Mucosa of gallbladder (tissue), 1 donor: ENCODE data around the gene BIRC7. TPM values are rescaled to one million over a fixed set of nuclear protein-coding genes. Genes with fewer than 3 reads are reported as not detected.

Experiments
- DNase-seq: peaks from one replicate; pipeline ENCODE4 v3.0.0-alpha.2; 2020; ENCODE audit warnings: low spot score
- total RNA-seq: library from RNA; stranded (reverse); gene quantifications from one replicate; pipeline ENCODE4 v1.2.1, GENCODE V29; 2021
- donor health status: DM: no; HTN: no; CAD: no.

The BIRC7 gene
- total RNA-seq, 1 donor from 2014 or later: 0.14 TPM

GRCh38 chr20:63224412-63225081 lies 11.2 kb upstream of the BIRC7 start:
- DNase-seq: no peak

- DNase-seq: no peak
These were observed 10.6 kb upstream of the BIRC7 start for GRCh38 chr20:63225082-63225454.

- DNase-seq: no peak
These were observed 9.4 kb upstream of the BIRC7 start for GRCh38 chr20:63226042-63226943.

DNA sequence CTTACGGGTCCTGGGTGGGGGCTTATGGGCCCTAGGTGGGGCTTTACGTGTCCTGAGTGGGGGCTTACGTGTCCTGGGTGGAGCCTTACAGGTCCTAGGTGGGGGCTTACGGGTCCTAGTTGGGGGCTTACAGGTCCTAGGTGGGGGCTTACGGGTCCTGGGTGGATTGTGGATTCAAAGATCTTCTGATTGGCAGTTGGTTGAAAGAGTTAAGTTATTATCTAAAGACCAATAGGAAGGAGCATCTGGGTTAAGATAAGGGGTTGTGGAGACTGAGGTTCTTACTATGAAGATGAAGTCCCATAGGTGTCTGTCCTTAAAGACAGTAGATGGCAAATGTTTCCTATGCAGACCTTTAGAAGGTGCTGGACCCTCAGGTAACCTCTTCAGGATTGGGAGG lies 8.4 kb upstream of the BIRC7 start:
- no peak for DNase-seq

- DNase-seq: no peak
These were observed 6.9 kb upstream of the BIRC7 start for GRCh38 chr20:63228806-63229205.

GRCh38 chr20:63230800-63231268 lies 4.9 kb upstream of the BIRC7 start:
- DNase-seq: peak; percentile 38

DNA sequence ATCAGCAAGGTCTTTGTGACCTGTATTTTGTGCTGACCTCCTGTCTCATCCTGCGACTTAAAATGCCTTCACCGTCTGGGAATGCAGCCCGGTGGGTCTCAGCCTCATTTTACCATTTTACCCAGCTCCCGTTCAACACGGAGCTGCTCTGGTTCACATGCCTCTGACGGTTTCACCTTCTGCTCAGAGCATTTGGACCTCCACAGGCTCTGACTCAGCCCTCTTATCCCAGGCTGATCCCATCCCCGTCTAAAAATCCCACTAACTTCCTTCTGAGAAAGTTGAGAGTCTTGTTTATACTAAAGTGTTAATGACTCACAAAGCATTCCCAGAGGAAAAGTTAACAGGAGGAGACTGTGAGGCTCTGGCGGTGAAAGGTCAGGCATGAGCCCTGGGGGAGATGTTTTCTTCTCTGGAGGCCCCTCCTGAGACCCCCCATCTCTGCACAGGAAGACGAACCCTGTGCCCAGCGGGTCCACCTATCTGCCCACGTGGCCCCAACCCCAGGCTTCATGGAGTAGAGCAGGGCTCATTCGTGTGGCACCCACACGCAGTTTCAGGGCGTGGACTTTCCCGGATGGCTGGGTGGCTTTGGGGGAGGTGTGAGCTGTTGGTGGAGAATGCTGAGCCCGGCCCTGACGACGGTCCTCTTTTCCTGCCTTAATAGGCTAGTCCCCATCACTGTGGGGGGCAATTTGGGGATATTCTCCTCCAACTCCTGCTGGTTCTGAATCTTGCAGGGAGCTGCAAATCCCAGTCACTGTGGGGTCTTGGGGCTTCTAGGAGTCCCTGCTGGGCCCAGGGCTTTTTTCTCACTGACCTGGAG lies 3.3 kb upstream of the BIRC7 start:
- no peak for DNase-seq

DNA sequence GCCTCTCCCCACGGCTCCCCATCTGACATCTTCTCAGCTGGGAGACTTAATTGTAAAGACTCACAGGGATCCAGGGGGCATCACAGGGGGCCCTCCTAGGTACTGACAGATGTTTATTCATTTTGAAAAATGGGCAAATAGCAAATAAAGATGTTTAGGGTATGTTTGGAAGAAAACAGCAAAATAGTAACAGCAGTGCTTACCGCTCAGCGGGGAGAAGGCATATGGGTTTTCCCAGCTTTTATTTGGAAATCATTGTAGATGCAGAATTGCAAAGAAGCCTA lies 2.7 kb upstream of the BIRC7 start:
- no peak for DNase-seq

DNA sequence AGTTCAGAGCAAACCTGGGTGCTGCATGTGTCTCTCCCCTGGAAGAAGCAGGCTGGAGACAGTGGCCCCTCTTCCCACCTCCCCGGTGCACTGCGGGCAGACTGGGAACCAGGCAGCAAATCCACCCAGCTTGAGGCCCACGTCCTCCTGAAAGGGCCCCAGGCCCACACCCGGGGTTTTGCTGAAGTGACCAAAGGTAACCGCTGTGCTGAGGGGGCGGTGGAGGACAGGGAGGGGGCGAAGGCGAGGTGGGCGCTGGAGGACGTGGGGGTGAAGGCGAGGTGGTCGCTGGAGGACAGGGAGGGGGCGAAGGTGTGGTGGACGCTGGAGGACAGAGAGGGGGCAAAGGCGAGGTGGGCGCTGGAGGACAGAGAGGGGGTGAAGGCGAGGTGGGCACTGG lies 1.8 kb upstream of the BIRC7 start:
- DNase-seq: no peak

DNA sequence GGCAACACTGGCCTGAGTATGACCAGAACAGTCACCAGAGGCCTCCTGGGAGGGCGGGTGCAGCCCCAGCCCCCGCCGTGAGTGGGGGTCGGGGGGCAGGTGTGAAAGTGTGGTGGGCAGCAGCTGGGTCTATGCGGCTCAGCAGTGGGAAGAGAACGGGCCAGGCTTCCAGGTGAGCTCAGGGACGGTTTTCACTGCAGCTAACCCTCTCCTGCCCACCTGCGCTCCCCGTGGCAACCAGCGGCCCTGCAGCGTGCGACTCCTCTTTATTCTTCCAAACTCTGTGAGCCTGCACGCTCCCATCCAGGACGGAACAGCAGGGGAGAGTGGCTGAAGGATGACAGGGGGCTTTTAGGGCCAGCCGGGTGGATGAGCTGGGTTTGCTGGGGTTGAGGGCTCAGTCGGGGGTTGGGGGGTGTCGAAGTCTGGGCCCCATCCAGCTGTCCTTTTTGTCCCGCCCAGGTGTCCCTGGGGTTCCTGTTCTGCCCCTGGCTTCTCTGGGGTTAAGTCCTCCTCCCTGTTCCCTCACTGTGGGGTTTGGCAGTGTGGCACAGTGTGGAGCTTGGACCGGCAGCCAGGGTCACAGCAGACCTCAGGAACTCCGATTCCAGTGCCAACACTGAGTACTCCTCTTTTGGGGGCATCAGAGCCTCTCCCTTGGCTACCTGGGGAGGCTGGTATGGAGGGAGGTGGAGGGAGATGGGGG lies 859 bp upstream of the BIRC7 start:
- no peak for DNase-seq

DNA sequence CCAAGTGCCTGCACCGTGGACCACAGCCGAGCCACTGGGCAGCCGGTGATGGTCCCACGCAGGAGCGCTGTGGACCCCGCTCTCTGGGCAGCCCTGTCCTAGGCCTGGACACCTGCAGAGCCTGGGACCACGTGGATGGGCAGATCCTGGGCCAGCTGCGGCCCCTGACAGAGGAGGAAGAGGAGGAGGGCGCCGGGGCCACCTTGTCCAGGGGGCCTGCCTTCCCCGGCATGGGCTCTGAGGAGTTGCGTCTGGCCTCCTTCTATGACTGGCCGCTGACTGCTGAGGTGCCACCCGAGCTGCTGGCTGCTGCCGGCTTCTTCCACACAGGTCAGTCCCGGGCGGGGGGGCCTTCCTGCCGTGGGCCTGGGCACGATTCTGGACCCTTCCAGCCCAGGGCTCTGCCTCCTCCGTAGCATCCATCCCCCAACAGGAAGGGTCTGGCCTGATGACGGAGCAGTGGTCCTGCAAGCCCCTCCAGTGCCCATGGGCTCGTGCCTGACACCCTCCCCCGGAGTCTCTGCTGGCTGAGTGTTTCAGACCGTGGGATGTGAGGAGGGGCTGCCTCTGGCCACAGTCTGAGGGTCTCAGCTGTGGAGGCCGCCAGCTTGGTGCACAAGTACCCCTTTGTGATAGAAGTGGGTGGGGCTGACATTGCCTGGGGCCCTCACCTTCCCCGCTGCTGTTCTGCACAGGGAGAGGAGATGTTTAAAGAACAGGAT lies 572 bp downstream of the BIRC7 start:
- DNase-seq: no peak

DNA sequence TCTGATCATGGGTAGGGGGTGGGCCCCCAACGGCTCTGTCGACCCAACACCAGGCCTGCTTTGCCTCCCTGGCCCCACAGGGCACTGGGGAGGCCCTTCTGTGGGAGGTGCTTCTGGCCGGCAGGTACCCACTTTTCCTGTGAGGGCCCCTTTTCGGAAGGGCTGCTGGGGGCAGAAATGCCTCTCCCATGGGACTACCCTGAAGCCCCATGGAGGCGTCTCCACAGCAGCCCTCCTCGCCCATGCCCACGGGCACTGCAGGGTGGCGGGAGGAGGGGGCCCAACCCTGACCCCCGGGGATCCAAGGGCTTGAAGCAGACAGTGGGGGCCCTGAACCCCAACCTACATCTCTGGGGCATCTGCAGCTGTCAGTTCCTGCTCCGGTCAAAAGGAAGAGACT lies 2.3 kb downstream of the BIRC7 start:
- DNase-seq: no peak

GRCh38 chr20:63238514-63239125 lies 2.9 kb downstream of the BIRC7 start:
- DNase-seq: no peak

- DNase-seq: no peak
These were observed 3.7 kb downstream of the BIRC7 start for GRCh38 chr20:63239431-63239830.

DNA sequence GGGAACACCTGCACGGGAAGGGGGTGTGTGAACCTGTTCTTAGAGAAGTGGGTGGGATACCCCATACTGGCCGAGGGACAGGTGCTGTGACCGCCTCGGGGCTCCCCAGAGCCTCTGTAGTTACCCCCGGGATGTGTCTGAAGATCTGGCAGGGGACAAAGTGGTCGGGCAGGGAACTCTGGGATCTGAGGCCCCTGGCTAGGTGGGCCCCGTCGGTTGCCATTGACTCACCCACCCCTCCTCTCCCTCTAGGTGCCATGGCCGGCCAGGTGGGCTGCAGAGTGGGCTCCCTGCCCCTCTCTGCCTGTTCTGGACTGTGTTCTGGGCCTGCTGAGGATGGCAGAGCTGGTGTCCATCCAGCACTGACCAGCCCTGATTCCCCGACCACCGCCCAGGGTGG lies 4.3 kb downstream of the BIRC7 start:
- DNase-seq: no peak

DNA sequence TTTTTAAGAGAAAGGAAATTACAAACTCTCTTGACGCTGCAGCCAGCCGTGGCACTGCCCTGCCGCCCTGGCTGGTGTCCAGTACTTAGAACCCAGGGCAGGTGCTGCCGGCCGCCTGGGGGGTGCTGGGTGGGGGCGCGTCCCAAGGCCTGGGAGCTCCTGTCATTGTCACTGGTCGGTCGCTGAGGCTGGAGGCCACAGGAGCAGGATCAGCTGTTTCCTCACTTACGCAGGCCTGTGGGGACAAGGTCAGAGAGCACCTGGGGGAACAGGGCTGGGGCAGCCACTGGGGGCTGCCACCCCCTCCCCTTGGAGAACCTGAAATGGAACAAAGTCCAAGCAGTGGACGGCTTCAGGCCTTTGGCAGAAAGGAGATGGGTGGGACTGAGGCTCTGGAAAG lies 5.6 kb downstream of the BIRC7 start:
- DNase-seq: no peak

GRCh38 chr20:63242736-63243135 lies 7.0 kb downstream of the BIRC7 start:
- DNase-seq: no peak

DNA sequence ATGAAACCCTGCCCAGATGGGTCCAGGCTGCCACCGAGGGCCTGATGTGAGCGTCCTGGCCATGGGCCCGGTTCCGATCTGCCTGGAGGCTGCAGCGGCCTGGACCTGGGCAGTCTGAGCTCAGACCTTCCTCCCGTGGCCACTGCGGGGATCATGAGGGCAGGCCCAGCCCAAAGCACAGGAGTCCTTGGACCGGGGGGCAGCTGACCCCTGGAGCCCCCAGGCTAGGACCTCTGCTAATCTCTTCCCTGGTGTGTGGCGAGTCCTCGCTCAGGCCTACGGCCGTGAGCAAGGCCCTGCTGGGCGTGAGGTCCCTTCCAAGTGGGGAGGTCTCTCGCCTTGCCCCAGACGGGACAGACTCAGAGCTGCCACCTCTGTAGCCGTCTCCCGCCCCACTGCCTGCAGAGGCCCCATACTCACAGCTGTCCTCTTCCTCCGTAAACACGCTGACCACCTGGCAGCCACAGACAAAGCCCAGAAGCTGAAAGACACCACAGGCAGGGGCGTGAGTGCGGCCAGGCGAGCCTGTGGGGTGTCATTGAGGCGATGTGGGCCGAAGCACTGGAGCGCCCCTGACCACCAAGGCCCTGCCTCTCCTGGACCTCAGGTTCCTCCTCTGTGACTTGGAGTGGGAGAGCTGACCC lies 8.0 kb downstream of the BIRC7 start:
- DNase-seq: no peak

DNA sequence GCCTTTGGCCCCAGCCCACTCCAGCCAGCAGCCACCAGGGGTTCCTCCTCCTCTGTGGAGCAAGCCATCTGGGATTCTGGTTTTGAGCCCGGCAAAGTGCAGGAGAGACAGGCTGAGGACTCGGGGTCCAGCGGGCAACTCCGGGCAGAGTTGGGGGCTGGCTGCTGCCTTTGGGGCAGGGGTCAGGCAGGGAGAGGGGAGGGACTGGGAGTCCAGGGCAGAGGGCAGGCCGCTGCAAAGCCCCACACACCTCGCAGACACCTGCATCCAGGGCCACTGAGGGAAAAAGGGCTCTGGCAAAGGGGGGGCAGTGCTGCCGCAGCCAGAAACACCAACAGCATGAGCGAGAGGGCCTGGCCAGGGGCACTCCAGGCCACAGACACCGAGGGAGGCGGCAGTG lies 8.8 kb downstream of the BIRC7 start:
- no peak for DNase-seq
